ENCODE results near the gene FXYD5.

GRCh38 chr19:35199481-35199880 is 44.9 kb downstream of the FXYD5 start:
- TF ChIP-seq, protein P1, sequence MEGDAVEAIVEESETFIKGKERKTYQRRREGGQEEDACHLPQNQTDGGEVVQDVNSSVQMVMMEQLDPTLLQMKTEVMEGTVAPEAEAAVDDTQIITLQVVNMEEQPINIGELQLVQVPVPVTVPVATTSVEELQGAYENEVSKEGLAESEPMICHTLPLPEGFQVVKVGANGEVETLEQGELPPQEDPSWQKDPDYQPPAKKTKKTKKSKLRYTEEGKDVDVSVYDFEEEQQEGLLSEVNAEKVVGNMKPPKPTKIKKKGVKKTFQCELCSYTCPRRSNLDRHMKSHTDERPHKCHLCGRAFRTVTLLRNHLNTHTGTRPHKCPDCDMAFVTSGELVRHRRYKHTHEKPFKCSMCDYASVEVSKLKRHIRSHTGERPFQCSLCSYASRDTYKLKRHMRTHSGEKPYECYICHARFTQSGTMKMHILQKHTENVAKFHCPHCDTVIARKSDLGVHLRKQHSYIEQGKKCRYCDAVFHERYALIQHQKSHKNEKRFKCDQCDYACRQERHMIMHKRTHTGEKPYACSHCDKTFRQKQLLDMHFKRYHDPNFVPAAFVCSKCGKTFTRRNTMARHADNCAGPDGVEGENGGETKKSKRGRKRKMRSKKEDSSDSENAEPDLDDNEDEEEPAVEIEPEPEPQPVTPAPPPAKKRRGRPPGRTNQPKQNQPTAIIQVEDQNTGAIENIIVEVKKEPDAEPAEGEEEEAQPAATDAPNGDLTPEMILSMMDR (IDR thresholded peaks at IDR 0.05; ENCODE audit: insufficient read depth, low read length): no peak
- TF ChIP-seq GABPA (IDR thresholded peaks at IDR 0.05; ENCODE audit: low read depth) (no peak), SPI1 (IDR thresholded peaks at IDR 0.05; ENCODE audit: borderline replicate concordance, low read depth) (no peak)
- TF ChIP-seq, protein P2, sequence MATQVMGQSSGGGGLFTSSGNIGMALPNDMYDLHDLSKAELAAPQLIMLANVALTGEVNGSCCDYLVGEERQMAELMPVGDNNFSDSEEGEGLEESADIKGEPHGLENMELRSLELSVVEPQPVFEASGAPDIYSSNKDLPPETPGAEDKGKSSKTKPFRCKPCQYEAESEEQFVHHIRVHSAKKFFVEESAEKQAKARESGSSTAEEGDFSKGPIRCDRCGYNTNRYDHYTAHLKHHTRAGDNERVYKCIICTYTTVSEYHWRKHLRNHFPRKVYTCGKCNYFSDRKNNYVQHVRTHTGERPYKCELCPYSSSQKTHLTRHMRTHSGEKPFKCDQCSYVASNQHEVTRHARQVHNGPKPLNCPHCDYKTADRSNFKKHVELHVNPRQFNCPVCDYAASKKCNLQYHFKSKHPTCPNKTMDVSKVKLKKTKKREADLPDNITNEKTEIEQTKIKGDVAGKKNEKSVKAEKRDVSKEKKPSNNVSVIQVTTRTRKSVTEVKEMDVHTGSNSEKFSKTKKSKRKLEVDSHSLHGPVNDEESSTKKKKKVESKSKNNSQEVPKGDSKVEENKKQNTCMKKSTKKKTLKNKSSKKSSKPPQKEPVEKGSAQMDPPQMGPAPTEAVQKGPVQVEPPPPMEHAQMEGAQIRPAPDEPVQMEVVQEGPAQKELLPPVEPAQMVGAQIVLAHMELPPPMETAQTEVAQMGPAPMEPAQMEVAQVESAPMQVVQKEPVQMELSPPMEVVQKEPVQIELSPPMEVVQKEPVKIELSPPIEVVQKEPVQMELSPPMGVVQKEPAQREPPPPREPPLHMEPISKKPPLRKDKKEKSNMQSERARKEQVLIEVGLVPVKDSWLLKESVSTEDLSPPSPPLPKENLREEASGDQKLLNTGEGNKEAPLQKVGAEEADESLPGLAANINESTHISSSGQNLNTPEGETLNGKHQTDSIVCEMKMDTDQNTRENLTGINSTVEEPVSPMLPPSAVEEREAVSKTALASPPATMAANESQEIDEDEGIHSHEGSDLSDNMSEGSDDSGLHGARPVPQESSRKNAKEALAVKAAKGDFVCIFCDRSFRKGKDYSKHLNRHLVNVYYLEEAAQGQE (IDR thresholded peaks at IDR 0.05; ENCODE audit: insufficient replicate concordance, low read depth): no peak
